ENCODE measurements around the gene TXNL1.

- no peak for TF ChIP-seq CTCF (conservative IDR thresholded peaks at IDR 0.05 in 1 of 2, IDR thresholded peaks at IDR 0.05 in 1 of 2; ENCODE audit: low read depth in 1 of 2, low read length in 2 of 2)
- TF ChIP-seq EZH2 (IDR thresholded peaks at IDR 0.05; ENCODE audit: low read length, missing control alignments), result no peak
These were observed 45.9 kb upstream of the TXNL1 start for GRCh38 chr18:56684277-56684676.

Measured in fibroblast of lung (primary cell).